ENCODE measurements around the gene PPP1R12A. TPM values are rescaled to one million over a fixed set of nuclear protein-coding genes. Genes with fewer than 3 reads are reported as not detected.

The PPP1R12A gene
- total and polyA plus RNA-seq, 7 experiments from 2014 or later = 72.7 to 111 (median 99.3) TPM

DNA sequence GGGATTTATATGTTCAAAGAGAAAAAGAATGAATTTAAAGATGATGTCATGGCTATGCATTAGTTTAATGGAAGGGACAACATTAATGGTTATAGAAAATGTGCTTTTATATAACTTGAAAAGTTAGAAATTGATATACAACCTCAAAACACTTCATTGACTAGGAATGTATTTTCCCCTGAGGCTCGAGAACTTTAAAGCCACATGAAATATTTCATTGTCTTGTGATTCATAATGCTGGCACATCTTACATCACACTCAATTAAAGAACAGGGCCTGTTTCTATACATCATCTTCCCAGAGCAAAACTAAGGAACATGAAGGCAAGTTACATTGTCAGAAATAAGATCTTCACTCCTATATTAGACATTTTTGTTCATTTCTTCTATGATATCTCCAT, 208.9 kb downstream of the PPP1R12A start:
- no peak for ATAC-seq

More for the DNA sequence above, 208.9 kb downstream of the PPP1R12A start:
- H3K4me1 Mint-ChIP-seq = no peaks in the 10 kb centered on the region
- CTCF ChIA-PET = no interaction called here
- H3K4me3 Mint-ChIP-seq = no peak overlapping the region
- no peak for DNase-seq
- POLR2A ChIA-PET = no interaction called here
- H3K27ac ChIP-seq (ENCODE audit: low read depth, low read length) = no peak overlapping the region
- no peak overlapping the region for H3K4me3 ChIP-seq (ENCODE audit: low read length)
- H3K27me3 Mint-ChIP-seq = peaks cover 14 to 41% (median 24%) of the 10 kb centered on the region in 5 donors
- intact Hi-C loops (cut with micrococcal nuclease) = no loop called here
- H3K27me3 ChIP-seq (ENCODE audit: control insufficient read depth in 2 of 2, insufficient read depth in 2 of 2, low read length in 2 of 2) = no peaks in the 10 kb centered on the region
- H3K36me3 Mint-ChIP-seq = no peaks in the 10 kb centered on the region
- peaks cover 0 to 2% (median 0%) of the 10 kb centered on the region in 11 donors for H3K9me3 Mint-ChIP-seq
- H3K36me3 ChIP-seq (ENCODE audit: control insufficient read depth in 2 of 3, insufficient read depth in 3 of 3, low read length in 3 of 3) = no peaks in the 10 kb centered on the region
- H3K27ac Mint-ChIP-seq = no peak overlapping the region
- H3K4me1 ChIP-seq (ENCODE audit: control insufficient read depth in 2 of 2, insufficient read depth in 2 of 2, low read length in 2 of 2) = no peaks in the 10 kb centered on the region
- no peaks in the 10 kb centered on the region for H3K9me3 ChIP-seq (ENCODE audit: control insufficient read depth in 2 of 3, low read length in 3 of 3)

Other genes starting within 250 kb of the PPP1R12A start
- 1 to 10 TPM; 1.8 to 3.6 (median 3.0) TPM for gene PAWR, start 244.1 kb downstream of the PPP1R12A start, total RNA-seq
- gene PAWR, start 244.1 kb downstream of the PPP1R12A start, polyA plus RNA-seq = 1 to 10 TPM in 1 of 2 donors, under 1 TPM in 1; 0.06 to 1.3 TPM
- gene OTOGL, start 164.4 kb upstream of the PPP1R12A start, total RNA-seq = not detected
- gene OTOGL, start 164.4 kb upstream of the PPP1R12A start, polyA plus RNA-seq = not detected